ENCODE results near the gene HTR2B.
"Not testable (repeated sequence)": the region's sequence is repeated elsewhere in the genome, so short reads cannot be mapped to it uniquely, and the experiment has no call there.

The HTR2B gene

DNA sequence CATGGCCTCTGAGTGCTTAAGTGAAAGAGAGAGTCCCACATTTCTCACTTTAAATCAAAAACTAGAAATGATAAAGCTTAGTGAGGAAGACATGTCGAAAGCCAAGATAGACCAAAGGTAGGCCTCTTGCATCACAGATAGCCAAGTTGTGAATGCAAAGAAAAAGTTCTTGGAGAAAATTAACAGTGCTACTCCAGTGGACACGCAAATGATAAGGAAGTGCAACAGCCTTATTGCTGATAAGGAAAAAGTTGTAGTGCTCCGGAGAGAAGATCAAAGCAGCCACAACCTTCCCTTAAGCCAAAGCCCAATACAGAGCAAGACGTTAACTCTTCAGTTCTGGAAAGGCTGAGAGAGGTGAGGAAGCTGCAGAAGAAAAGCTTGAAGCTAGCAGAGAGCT, 36.1 kb downstream of the HTR2B start:
- DNase-seq = no peak

DNA sequence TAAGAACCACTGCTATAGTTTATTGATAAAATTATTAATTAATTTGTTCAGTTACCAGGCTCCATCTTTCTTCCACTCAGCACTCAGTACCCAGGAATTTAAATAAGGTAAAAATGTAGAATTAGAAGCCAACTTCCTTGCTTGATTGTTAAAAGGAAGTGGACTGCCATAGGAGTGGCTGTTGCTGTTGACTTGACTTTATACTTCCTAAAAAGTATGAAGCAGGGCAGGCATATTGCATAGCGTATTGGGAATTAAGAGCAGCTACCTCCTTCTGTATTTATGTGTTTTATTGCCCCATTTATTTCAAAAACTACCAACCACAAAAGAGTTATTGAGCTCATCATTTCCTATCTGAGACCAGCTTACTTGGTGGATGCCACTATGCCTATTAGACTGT, 40.3 kb downstream of the HTR2B start:
- DNase-seq = no peak

DNA sequence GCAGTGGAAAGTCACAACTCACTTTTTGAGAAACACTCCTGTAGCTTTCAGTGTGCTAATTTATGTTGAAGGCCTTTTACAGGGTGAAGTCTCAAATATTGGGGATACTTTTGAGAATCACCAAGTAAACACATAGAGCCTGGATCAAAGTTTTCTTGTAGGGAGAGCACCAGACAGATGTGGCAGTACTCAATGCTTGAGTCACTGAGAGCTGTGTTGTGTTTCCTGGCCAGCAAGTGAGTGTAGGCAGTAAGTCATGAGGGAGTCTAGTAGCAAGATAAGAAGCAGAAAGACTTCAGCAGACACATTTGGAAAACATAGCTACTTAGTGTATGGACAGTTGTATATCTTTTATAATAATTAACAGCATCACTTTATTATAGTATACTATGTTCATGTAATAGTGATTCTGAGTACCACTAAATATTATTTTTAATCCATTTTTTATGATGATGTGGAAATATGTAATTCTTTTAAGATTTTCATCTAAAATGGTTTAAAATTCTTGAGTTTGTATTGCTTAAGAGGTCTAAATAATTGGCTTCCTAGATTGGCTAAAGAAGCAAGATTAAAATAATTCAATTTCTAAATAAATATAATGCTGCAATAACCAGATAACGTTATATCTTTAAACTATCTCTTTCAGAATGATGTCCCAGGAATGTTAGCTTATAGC, 55.3 kb downstream of the HTR2B start:
- no peak for DNase-seq

DNA sequence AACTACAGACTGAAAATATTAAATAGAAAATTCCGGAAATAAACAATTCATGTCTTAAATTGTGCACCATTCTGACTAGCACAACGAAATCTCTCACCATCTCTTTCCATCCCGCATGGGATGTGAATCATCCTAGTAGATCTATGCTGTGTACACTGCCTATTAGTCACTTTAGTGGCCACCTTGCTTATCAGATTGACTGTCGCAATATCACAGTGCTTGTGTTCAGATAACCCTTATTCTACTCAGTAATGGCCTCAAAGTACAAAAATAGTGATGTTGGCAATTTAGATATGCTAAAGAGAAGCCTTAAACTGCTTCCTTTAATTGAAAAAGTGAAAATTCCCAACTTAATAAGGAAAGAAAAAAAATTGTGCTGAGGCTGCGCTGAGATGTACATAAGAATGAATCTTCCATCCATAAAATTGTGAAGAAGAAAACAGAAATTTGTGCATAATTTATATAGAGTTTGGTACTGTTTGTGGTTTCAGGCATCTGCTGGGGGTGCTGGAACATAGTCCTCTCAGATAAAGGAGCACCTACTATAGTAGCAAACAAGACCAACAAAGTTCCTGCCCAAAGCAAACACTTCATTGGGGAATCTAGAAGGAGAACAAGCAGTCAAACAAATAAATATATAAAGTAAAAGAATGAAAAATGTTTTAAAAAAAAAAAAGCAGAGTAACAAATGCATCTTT, 56.2 kb downstream of the HTR2B start:
- no peak for DNase-seq

- DNase-seq = not testable (repeated sequence)
Measured at GRCh38 chr2:231067531-231067930, 57.3 kb downstream of the HTR2B start.

DNA sequence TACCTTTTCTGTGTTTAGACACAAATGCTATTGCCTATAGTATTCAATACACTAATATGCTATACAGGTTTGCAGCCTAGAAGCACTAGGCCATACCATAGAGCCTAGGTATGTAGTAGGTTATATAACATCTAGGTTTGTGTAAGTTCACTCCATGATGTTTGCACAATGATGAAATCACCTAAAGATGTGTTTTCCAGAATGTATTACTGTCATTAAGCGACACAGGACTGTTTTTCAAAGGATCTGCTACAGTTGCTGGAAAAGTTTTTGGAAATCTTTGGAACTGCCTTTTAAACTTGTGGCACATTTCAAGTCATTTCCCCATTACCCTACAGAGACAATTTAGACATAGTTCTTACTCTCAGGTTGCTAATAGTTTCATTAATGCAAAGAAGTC, 58.9 kb downstream of the HTR2B start:
- DNase-seq = no peak

DNA sequence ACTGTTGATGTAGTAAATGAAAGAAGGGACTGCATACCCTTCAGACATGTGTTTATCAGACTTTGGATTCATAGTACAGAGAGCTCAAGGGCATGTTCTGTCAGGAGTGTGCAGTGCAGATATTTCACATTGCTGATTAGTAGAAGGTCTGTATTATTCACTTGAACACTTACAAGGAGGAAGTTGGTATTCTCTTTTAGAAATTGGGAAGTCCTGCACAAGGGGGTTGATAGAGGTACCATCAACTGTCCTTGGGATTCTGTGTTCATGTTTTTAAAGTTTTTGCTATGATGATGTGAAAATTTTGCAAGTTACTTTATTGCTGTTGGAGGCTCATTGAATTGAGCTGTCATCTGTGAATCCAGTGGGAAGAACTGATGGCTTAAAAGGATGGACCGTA, 61.5 kb downstream of the HTR2B start:
- no peak for DNase-seq

DNA sequence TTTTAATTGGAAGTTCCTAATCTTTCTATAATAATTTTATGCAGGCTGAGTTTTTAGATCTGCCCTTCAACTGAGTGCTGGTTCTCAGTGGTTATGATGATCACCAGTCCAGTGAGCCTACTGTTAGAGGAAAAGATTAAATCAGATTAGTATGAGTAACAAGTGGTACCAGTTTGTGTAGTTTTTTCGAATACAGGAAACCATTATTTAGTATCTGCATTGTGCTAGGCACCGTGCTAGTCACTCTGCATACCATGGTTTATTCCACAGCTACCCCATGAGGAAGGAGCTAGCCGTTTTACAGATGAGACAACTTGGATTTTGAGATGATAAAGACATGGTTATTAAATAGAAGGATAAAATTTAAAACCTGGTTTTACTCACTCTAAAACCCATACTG, 62.1 kb downstream of the HTR2B start:
- DNase-seq = no peak

- no peak for DNase-seq
Measured at GRCh38 chr2:231059756-231060155, 65.1 kb downstream of the HTR2B start.

DNA sequence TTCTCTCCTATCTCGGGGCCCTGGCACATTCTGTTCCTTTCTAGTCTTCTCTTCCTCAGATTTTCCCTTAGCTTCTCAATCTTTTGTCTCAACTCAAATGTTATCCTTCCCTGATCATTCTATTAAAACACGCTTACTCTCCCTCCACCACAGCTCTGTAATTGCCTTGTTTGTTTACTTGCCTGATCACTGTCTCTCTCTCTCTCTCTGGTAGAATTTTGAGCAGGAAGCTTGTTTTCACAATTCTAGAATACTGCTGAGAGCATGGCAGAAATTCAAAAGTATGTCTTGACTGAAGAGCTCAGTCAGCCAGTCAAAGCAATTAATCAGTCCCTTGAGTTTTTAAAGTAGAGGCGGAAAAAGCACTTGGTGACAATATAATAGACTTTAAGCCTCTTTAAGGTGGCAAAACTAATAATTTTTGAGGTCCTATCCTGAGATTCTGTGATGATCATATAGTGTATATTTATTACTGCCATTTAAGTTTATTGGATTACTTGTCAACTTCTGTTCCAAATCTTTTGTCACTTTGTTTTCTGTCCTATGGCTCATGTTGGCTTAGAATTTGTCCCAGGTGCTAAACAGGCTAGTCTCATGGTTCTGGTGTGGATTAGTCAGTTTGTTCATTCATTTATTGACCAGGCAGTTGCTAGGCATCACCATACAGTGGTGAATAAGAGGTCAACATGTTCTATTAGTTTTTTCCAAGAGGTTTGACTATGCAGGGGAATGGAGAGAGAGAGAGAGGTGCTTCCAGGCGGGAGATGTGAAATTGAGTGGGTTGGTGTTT, 65.9 kb downstream of the HTR2B start:
- DNase-seq = no peak

Data from NCI-H2081 treated with DMSO at 0.1 percent for 48 hours (cell line).